Right lobe of liver (tissue), 4 donors: ENCODE data around the gene MARCHF10.

Experiments used
- CTCF ChIP-seq, 4 donors: fragments of 200-600 bp in 3 of 4; fragments of 450-650 bp in 1 of 4; IDR thresholded peaks; one replicate each; pipeline versions ENCODE4 v1.5.1 to v1.8.0; 2016 to 2022; ENCODE audit warnings: antibody characterized with exemption in 4 of 4, mild to moderate bottlenecking in 2 of 4
- POLR2A ChIP-seq: fragments of 450-650 bp; IDR thresholded peaks from one replicate; pipeline ENCODE4 v1.6.1; 2017; ENCODE audit warnings: antibody characterized with exemption, mild to moderate bottlenecking
- donor health status: DM: no; HTN: no; CAD: no.
- donor health status: DM: no; HTN: no; CAD: no.
- donor health status: DM: no; HTN: yes; CAD: no.

DNA sequence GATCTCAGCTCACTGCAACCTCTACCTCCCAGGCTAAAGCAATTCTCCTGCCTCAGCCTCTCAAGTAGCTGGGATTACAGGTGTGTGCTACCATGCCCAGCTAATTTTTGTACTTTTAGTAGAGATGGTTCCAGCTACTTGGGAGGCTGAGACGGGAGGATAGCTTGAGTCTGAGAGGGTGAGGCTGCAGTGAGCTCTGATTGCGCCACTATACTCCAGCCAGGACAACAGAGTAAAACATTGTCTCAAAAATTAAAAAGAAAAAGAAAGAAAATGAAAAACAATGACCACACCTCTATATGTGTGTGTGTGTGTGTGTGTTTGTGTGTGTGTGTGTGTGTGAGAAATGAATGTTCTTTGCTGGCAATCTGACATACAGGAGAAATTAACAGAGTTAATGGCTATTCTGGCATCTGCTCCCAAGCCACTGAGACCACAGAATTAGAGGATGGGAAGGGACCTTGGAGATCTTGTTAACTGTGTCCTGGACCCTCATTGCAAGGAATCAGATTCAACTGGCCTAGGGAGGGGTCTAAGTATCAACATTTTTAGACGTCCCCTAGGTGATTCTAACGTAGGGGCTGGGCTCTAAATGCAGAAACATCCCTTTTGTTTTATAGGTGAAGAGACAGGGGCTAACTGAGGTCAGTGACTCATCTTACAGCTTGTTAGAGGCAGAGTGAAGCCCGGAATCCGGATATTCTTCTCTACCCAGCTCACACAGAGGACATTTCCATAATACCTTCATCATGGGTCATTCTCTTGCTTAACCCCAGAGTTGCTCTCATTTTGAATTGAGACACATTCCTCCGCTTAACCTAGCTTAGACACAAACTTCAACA, 16.4 kb upstream of the MARCHF10 start:
- TF ChIP-seq CTCF (IDR thresholded peaks at IDR 0.05) (no peak), POLR2A (no peak)
